Keratinocyte (primary cell): ENCODE data around the gene HCFC1. TPM values are rescaled to one million over a fixed set of nuclear protein-coding genes. Genes with fewer than 3 reads are reported as not detected.

Experiments used
- DNase-seq: peaks from one replicate; pipeline ENCODE4 v3.0.0-alpha.2; 2011; ENCODE audit warnings: low read depth, missing footprints, low spot score
- FAIRE-seq: peaks from 2 replicates; lab custom pipeline; 2011; peaks lifted over from hg19 to GRCh38; lab: Jason Lieb, UNC
- H2AFZ ChIP-seq: 2 replicates; pipeline ENCODE4 v1.6.0; 2012; ENCODE audit warnings: low read length, control low read depth, inconsistent platforms; ENCODE audit not compliant: control insufficient read depth
- H3K27ac ChIP-seq: 2 replicates; pipeline ENCODE4 v1.5.1; 2011; ENCODE audit warnings: low read length; ENCODE audit not compliant: control insufficient read depth, insufficient read depth
- H3K27me3 ChIP-seq: 3 replicates; pipeline ENCODE4 v1.6.0; 2011; ENCODE audit warnings: low read length; ENCODE audit not compliant: control insufficient read depth, insufficient read depth; ENCODE audit errors: extremely low read depth
- H3K36me3 ChIP-seq, 2 experiments: 2 replicates in 1 of 2; 3 replicates in 1 of 2; pipeline ENCODE4 v1.5.1; 2011; ENCODE audit warnings: low read length in 2 of 2, mild to moderate bottlenecking in 1 of 2; ENCODE audit not compliant: control insufficient read depth in 2 of 2, insufficient read depth in 2 of 2; ENCODE audit errors: extremely low read depth in 1 of 2
- H3K4me1 ChIP-seq: 3 replicates; pipeline ENCODE4 v1.5.1; 2011; ENCODE audit warnings: low read length; ENCODE audit not compliant: control insufficient read depth, insufficient read depth; ENCODE audit errors: extremely low read depth
- H3K4me2 ChIP-seq: 3 replicates; pipeline ENCODE4 v1.6.0; 2011; ENCODE audit warnings: low read depth, low read length; ENCODE audit not compliant: control insufficient read depth, insufficient read depth; ENCODE audit errors: extremely low read depth
- H3K4me3 ChIP-seq, 3 experiments: fragments of 200-600 bp in 1 of 3; sonication (generic) in 1 of 3; 2 replicates in 2 of 3; 3 replicates in 1 of 3; pipeline ENCODE4 v1.5.1; 2011 to 2016; ENCODE audit warnings: low read length in 3 of 3, mild to moderate bottlenecking in 3 of 3, control low read depth in 2 of 3, inconsistent platforms in 1 of 3, low read depth in 1 of 3, mixed read lengths in 1 of 3, mixed run types in 1 of 3, moderate library complexity in 1 of 3; ENCODE audit not compliant: control insufficient read depth in 2 of 3, insufficient read depth in 2 of 3; ENCODE audit errors: extremely low read depth in 1 of 3
- H3K79me2 ChIP-seq: 2 replicates; pipeline ENCODE4 v1.6.0; 2012; ENCODE audit warnings: low read length; ENCODE audit not compliant: control insufficient read depth, insufficient read depth
- H3K9ac ChIP-seq: 3 replicates; pipeline ENCODE4 v1.6.0; 2011; ENCODE audit warnings: low read length; ENCODE audit not compliant: control insufficient read depth, insufficient read depth; ENCODE audit errors: extremely low read depth
- H3K9me1 ChIP-seq: 3 replicates; pipeline ENCODE4 v1.6.0; 2011; ENCODE audit warnings: low read length; ENCODE audit not compliant: control insufficient read depth, insufficient read depth; ENCODE audit errors: extremely low read depth
- H3K9me3 ChIP-seq: 2 replicates; pipeline ENCODE4 v1.5.1; 2012; ENCODE audit warnings: low read depth, low read length; ENCODE audit not compliant: control insufficient read depth
- H4K20me1 ChIP-seq: 3 replicates; pipeline ENCODE4 v1.6.0; 2011; ENCODE audit warnings: low read length; ENCODE audit not compliant: control insufficient read depth, insufficient read depth; ENCODE audit errors: extremely low read depth
- CTCF ChIP-seq, 3 experiments: IDR thresholded peaks in 1 of 3; conservative IDR thresholded peaks in 1 of 3; optimal IDR thresholded peaks in 1 of 3; 2 replicates in 2 of 3; 3 replicates in 1 of 3; pipeline versions ENCODE3 to v1.5.1; 2011; ENCODE audit warnings: low read length in 3 of 3, mild to moderate bottlenecking in 3 of 3, moderate library complexity in 2 of 3, control low read depth in 1 of 3, inconsistent platforms in 1 of 3; ENCODE audit not compliant: insufficient read depth in 2 of 3; ENCODE audit errors: extremely low read depth in 1 of 3
- EZH2 ChIP-seq: IDR thresholded peaks from one replicate; pipeline ENCODE4 v1.6.1; 2012; ENCODE audit warnings: inconsistent platforms, mild to moderate bottlenecking, low read length, moderate library complexity
- dilution Hi-C: fragments of 300-500 bp; cut with MboI; formaldehyde crosslinking; loops from one replicate; pipeline ENCODE4 v1.7.0; 2020; ENCODE audit warnings: low sequenced_read_pairs; ENCODE audit not compliant: extremely low pct_ligation_motif_present
- polyA plus RNA-seq, 5 experiments: library from polyadenylated mRNA; depleted of rRNA in 3 of 5; stranded (reverse) in 3 of 5; stranded (forward) in 1 of 5; unstranded in 1 of 5; fragments of >200 nt; gene quantifications; 1 replicate in 1 of 5; 2 replicates in 3 of 5; 3 replicates in 1 of 5; pipeline versions ENCODE4 v1.2.1 to v1.2.3, GENCODE V29; 2011 to 2012; ENCODE audit warnings: missing spikeins in 2 of 5, low read depth in 1 of 5, low replicate concordance in 1 of 5

The HCFC1 gene
- polyA plus RNA-seq, 1 donor (not counting 4 experiments of a cell fraction or from before 2014, with no cell fraction given), result 2.7 TPM

- DNase-seq, result no peak
- peak overlapping the region; percentile 65 for H2AFZ ChIP-seq
Observed at GRCh38 chrX:153921511-153922446, 49.8 kb downstream of the HCFC1 start.

GRCh38 chrX:153921070-153921469, 50.5 kb downstream of the HCFC1 start:
- no peak for TF ChIP-seq EZH2
- TF ChIP-seq CTCF (optimal IDR thresholded peaks at IDR 0.05 in 1 of 3, IDR thresholded peaks at IDR 0.05 in 1 of 3, conservative IDR thresholded peaks at IDR 0.05 in 1 of 3; ENCODE audit: extremely low read depth in 1 of 3, insufficient read depth in 2 of 3, low read length in 3 of 3), result no peak
- DNase-seq (no peak), FAIRE-seq (no peak)
- Histone ChIP-seq H3K9ac (no peak overlapping the region), H3K4me1 (peaks cover 16% of the 10 kb centered on the region), H2AFZ (no peak overlapping the region), H3K4me2 (peak overlapping the region; percentile 37), H3K36me3 (no peaks in the 10 kb centered on the region), H3K27me3 (no peaks in the 10 kb centered on the region), H3K9me1 (no peaks in the 10 kb centered on the region), H3K4me3 (no peak overlapping the region), H3K27ac (no peak overlapping the region), H4K20me1 (no peaks in the 10 kb centered on the region), H3K9me3 (no peaks in the 10 kb centered on the region), H3K79me2 (no peaks in the 10 kb centered on the region)
- dilution Hi-C loops, result no loop called here

More at GRCh38 chrX:153921511-153922446, 49.8 kb downstream of the HCFC1 start:
- FAIRE-seq, result no peak
- Histone ChIP-seq H3K9ac (no peak overlapping the region), H3K9me1 (no peaks in the 10 kb centered on the region), H3K4me2 (peak overlapping the region; percentile 37), H3K4me1 (peaks cover 16% of the 10 kb centered on the region), H3K36me3 (no peaks in the 10 kb centered on the region), H3K79me2 (no peaks in the 10 kb centered on the region), H4K20me1 (no peaks in the 10 kb centered on the region), H3K4me3 (no peak overlapping the region), H3K27ac (no peak overlapping the region), H3K9me3 (no peaks in the 10 kb centered on the region), H3K27me3 (no peaks in the 10 kb centered on the region)
- TF ChIP-seq CTCF (optimal IDR thresholded peaks at IDR 0.05 in 1 of 3, IDR thresholded peaks at IDR 0.05 in 1 of 3, conservative IDR thresholded peaks at IDR 0.05 in 1 of 3; ENCODE audit: extremely low read depth in 1 of 3, insufficient read depth in 2 of 3, low read length in 3 of 3) (no peak), EZH2 (no peak)
- dilution Hi-C loops, result no loop called here
